ENCODE measurements around the gene ABTB1. TPM values are rescaled to one million over a fixed set of nuclear protein-coding genes. Genes with fewer than 3 reads are reported as not detected.

ABTB1 gene
- 5.8 and 6.9 TPM in 2 replicates for total RNA-seq

DNA sequence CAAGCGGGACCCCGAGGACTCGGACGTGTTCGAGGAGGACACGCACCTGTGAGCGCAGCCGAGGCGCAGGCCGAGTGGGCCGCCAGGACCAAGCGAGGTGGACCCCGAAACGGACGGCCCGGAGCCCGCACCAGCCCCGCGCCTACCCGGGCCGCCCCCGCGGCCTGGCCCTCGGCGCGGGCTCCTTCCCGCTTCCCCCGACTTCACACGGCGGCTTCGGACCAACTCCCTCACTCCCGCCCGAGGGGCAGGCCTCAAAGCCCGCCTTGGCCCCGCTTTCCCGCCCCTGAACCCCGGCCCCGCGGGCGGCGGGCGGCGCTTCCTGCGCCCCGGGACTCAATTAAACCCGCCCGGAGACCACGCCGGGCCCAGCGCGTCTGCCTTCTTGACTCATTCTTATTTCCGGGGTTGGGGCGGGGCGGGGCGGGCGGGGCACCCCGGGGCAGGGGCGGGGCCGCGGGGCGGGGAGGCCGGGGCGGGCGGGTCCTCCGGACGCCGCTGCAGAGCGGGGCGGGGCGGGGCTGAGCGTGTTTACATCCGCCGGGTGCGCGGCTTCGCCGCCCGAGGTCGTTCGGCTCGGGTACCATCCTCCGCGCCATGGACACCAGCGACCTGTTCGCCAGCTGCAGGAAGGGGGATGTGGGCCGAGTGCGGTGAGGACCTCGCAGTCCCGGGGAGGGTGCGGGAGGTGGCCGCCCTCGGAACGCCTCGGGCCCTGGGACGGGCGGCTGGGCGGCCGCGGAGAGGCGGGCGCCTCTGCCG is at the start of gene ABTB1:
ABTB1 (plus strand) TSS at position 524 of the 762 bp plus-strand sequence; CDS start at position 598, 74 bp downstream.

DNA sequence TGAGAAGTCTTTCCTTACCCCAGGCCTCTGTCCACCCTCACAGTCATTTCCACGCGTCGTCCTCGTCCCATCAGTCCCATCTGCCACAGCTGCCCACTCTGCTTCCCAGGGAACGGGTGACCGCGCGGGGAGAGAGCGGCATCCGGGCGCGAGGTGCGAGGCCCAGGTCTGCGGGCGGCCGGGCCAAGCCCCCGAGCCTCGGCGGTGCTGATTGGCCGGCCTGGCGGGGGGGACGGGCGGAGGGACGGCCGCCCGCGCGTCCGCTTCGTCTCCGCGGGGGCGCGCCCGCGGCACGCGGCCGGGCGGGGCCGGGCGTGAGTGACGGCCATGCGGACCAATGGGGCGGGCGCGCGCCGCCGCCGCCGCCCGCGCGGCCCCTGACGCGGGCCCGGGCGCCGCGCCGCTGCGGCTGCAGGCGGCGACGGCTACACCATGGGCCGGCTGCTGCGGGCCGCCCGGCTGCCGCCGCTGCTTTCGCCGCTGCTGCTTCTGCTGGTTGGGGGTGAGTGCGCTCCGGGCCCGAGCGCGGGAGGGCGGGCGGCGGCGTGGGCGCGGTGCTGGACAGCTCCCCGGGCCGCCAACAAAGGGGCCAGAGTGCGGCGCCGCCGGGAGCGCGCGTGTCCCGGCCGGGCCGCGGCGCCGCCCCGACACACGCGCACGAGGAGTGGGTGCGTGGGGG is 43.8 kb upstream of the ABTB1 start, which contains the start of gene PODXL2:
PODXL2 (plus strand) TSS at position 398 of the 679 bp plus-strand sequence; CDS start at position 433, 35 bp downstream.

Other genes with a start within 250 kb of the ABTB1 start
- 44.1 and 48.8 TPM in 2 replicates for gene TPRA1, start 82.2 kb upstream of the ABTB1 start, total RNA-seq
- 12.0 and 13.8 TPM in 2 replicates for gene MCM2, start 74.5 kb upstream of the ABTB1 start, total RNA-seq
- gene PODXL2, start 43.8 kb upstream of the ABTB1 start, total RNA-seq = 3.4 and 11.7 TPM in 2 replicates
- 35.9 and 62.9 TPM in 2 replicates for gene MGLL, start 149.6 kb downstream of the ABTB1 start, total RNA-seq
- gene KBTBD12, start 242.3 kb downstream of the ABTB1 start, total RNA-seq = under 0.01 TPM in 1 of 2 replicates, not detected in the other